ENCODE measurements around the gene ASAP2. TPM values are rescaled to one million over a fixed set of nuclear protein-coding genes. Genes with fewer than 3 reads are reported as not detected.

Gene ASAP2
- total RNA-seq, 1 experiment from 2014 or later: not detected

DNA sequence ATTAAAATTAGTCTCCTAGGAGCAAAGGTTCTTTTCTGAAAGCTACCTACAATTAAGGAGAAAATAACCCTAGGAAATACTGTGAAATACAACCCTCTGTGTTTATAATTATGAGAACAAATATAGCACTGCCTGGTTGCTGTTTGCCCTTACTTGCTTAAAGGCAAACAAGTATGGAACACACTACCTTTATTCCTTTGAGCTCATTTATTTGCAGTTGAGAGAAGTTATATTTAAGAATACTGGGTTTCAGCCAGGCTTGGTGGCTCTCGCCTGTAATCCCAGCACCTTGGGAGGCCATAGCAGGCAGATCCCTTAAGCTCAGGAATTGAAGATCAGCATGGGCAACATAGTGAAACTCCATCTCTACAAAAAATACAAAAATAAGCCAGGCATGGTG lies 244.6 kb downstream of the ASAP2 start:
- Histone ChIP-seq H3K27ac (ENCODE audit: low read length) (no peak overlapping the region), H3K4me2 (ENCODE audit: low read depth, low read length, poor library complexity, severe bottlenecking) (no peak overlapping the region), H3K9me3 (ENCODE audit: low read length) (no peaks in the 10 kb centered on the region), H3K4me1 (ENCODE audit: low read length) (no peaks in the 10 kb centered on the region), H2AFZ (ENCODE audit: low read length) (no peak overlapping the region), H3K79me2 (ENCODE audit: low read length) (no peaks in the 10 kb centered on the region), H3K27me3 (ENCODE audit: low read length) (no peaks in the 10 kb centered on the region), H3K9ac (ENCODE audit: low read length) (no peak overlapping the region), H4K20me1 (ENCODE audit: insufficient read depth, low read depth, low read length) (no peaks in the 10 kb centered on the region), H3K36me3 (ENCODE audit: insufficient read depth, low read length) (peaks cover 23% of the 10 kb centered on the region; the same call in 1 of the 2 replicates), H3K9me2 (replicated peaks; ENCODE audit: insufficient read depth, low read length) (no peaks in the 10 kb centered on the region), H3K4me3 (ENCODE audit: low read length) (no peak overlapping the region)
- DNase-seq: no peak

Other genes with a start within 250 kb of the ASAP2 start
- not detected in 2 replicates for gene MBOAT2, start 203.1 kb upstream of the ASAP2 start, total RNA-seq (2014; rRNA removed; shearing (Covaris generic); ENCODE audit: low replicate concordance)
- gene ITGB1BP1, start 216.7 kb downstream of the ASAP2 start, total RNA-seq (2014; rRNA removed; shearing (Covaris generic); ENCODE audit: low replicate concordance): 36.7 and 43.5 TPM in 2 replicates
- 52.5 and 72.6 TPM in 2 replicates for gene CPSF3, start 216.8 kb downstream of the ASAP2 start, total RNA-seq (2014; rRNA removed; shearing (Covaris generic); ENCODE audit: low replicate concordance)

Measured in Karpas-422 (cell line).